ENCODE results near the gene CCDC188.

CCDC188 gene

DNA sequence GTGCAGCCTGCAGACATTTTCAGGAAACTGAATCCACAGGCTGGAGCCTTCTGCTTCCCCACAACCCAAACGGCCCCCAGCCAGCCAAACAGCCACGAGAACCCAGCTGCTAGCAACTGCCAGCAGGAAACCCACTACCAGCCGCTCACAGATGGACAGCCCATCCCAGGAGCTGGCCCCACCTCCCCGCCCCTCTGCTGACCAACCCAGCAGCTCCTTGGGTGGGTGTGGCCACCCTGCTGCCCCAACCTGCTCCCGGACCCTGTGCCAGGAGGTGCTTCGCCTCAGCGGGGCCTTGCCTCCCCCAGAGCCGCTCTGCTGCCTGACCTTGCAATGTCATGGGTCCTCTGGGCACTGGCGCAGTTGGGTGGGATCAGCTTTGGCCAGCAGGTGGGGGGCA is 8.2 kb upstream of the CCDC188 start:
- H3K27ac ChIP-seq, result no peak overlapping the region
- no peaks in the 10 kb centered on the region for H3K9me3 ChIP-seq
- no peak for TF ChIP-seq CTCF (IDR thresholded peaks at IDR 0.05)
- H3K4me3 ChIP-seq (ENCODE audit: low read depth in 1 of 2, low read length in 1 of 2), result no peak overlapping the region
- peaks cover 46% of the 10 kb centered on the region for H3K27me3 ChIP-seq
- no peaks in the 10 kb centered on the region for H3K4me1 ChIP-seq (ENCODE audit: control insufficient read depth in 1 of 2, insufficient read depth in 1 of 2, low read depth in 1 of 2, low read length in 1 of 2)
- no peaks in the 10 kb centered on the region for H3K36me3 ChIP-seq

GRCh38 chr22:20158391-20159036 is 7.7 kb upstream of the CCDC188 start:
- Histone ChIP-seq H3K27me3 (peaks cover 50% of the 10 kb centered on the region), H3K27ac (no peak overlapping the region), H3K4me3 (ENCODE audit: low read depth in 1 of 2, low read length in 1 of 2) (no peak overlapping the region), H3K4me1 (ENCODE audit: control insufficient read depth in 1 of 2, insufficient read depth in 1 of 2, low read depth in 1 of 2, low read length in 1 of 2) (no peaks in the 10 kb centered on the region), H3K9me3 (no peaks in the 10 kb centered on the region), H3K36me3 (no peaks in the 10 kb centered on the region)
- no peak for TF ChIP-seq CTCF (IDR thresholded peaks at IDR 0.05)

DNA sequence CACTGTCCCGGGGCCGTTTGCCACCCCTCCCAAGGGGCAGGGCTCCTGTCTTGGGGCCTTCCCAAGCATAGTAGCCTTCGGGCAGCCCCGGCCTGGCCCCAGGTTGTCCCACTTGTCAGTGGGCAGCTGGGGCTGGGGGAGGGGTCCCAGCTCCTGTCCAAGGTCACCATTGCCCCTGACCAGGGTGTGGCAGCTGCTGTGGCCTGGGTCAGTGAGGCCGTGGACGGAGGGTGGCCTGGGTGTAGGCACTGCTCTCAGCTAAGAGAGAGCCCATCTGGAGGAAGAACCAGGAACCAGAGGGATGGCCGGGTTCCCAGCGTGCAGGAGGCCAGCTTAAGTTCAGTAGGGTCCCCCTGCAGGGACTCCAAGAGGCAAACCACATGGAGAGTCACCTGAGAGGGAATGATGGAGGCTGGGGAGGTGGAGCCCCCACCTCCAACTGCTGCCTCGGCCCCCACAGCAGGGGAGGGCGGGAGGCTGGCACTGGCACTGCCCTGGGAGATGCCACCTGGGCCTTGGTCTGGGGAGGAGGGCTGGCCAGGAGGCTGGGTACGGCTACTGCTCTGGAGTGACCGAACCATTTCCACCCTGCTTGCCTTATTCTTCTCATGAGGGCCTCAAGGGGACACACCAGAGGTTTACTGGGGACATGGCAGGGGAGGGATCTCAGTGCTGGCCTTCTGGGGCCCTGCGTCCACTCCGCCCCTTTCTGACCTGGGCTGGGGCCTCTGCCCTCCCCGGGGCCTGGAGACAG is 6.8 kb upstream of the CCDC188 start:
- Histone ChIP-seq H3K4me1 (ENCODE audit: control insufficient read depth in 1 of 2, insufficient read depth in 1 of 2, low read depth in 1 of 2, low read length in 1 of 2) (no peaks in the 10 kb centered on the region), H3K4me3 (ENCODE audit: low read depth in 1 of 2, low read length in 1 of 2) (no peak overlapping the region), H3K27me3 (peaks cover 50% of the 10 kb centered on the region), H3K27ac (no peak overlapping the region), H3K36me3 (no peaks in the 10 kb centered on the region), H3K9me3 (no peaks in the 10 kb centered on the region)
- no peak for TF ChIP-seq CTCF (IDR thresholded peaks at IDR 0.05)

DNA sequence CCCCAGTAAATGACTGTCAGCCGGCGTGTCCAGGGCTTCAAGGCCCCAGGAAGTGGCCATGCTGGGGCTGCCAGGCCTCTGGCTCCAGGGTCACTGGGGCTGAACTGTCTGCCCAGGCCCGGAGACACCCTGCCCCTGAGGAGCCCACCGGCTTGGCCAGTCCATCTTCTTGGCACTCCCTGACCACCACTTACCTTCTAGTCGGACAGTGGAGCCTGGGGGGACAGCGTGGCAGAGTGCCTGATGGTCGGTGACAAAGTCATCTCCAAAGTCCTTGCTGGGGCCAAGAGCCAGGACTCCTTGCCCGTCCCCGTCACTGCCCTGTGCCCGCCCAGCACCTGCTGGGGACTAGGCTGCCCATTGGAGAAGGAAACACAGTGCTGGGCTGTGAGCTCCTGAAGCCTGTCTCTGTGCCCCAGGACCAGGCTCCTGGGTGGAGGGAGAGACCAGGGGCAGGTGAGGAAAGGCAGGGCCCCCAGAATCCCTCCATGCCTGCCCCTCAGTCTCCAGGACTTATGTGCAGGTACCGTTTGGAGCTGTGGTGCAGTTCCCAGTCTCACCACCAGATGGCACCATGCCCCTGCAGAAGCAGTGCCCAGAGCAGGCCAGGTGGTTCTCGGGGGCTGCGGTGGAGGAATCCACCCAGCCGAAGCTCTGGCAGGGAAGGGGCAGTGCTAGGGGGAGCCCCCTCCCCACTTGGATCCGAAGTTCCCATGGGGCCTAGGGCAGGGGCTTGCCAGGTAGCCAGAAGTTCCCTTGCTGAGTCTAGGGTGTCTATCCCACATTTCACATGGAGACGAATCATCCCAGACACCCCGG is 6.0 kb upstream of the CCDC188 start:
- peak; percentile 92 for TF ChIP-seq CTCF (IDR thresholded peaks at IDR 0.05)
- no peak overlapping the region for H3K27ac ChIP-seq
- no peaks in the 10 kb centered on the region for H3K9me3 ChIP-seq
- no peaks in the 10 kb centered on the region for H3K36me3 ChIP-seq
- no peaks in the 10 kb centered on the region for H3K4me1 ChIP-seq (ENCODE audit: control insufficient read depth in 1 of 2, insufficient read depth in 1 of 2, low read depth in 1 of 2, low read length in 1 of 2)
- H3K27me3 ChIP-seq, result peaks cover 50% of the 10 kb centered on the region
- no peak overlapping the region for H3K4me3 ChIP-seq (ENCODE audit: low read depth in 1 of 2, low read length in 1 of 2)

- Histone ChIP-seq H3K27ac (no peak overlapping the region), H3K4me1 (ENCODE audit: control insufficient read depth in 1 of 2, insufficient read depth in 1 of 2, low read depth in 1 of 2, low read length in 1 of 2) (no peaks in the 10 kb centered on the region), H3K27me3 (peaks cover 50% of the 10 kb centered on the region), H3K9me3 (no peaks in the 10 kb centered on the region), H3K36me3 (no peaks in the 10 kb centered on the region), H3K4me3 (ENCODE audit: low read depth in 1 of 2, low read length in 1 of 2) (no peak overlapping the region)
- TF ChIP-seq CTCF (IDR thresholded peaks at IDR 0.05), result no peak
Observed at GRCh38 chr22:20156042-20156389, 5.2 kb upstream of the CCDC188 start.

All from neutrophil (primary cell).